PC-3 (cell line): ENCODE results near the gene ST6GALNAC1. TPM values are rescaled to one million over a fixed set of nuclear protein-coding genes. Genes with fewer than 3 reads are reported as not detected.
A peak's percentile ranks its signal among the peaks of the same experiment; 100 is the strongest.

ENCODE experiments used
- ATAC-seq: fragments of 200-7000 bp; cut with Tn5 transposase; 2 replicates; pipeline ENCODE4 v1.9.1; 2020; ENCODE audit warnings: mild to moderate bottlenecking, moderate library complexity
- BruUV-seq: library from RNA; stranded (reverse); fragments of 400-500 nt; replicated peaks from 2 replicates; lab custom pipeline; 2021; lab: Mats Ljungman, UMichigan
- CTCF ChIA-PET: fragments of 300-600 bp; sonication (Branson Sonifier 250); formaldehyde crosslinking; loops from one replicate; lab custom pipeline; 2022; ENCODE audit warnings: antibody characterized with exemption; lab: Charles Lee
- POLR2A ChIA-PET: fragments of 300-600 bp; sonication (Branson Sonifier 250); formaldehyde crosslinking; loops from one replicate; lab custom pipeline; 2022; ENCODE audit warnings: antibody characterized with exemption; ENCODE audit not compliant: unreplicated experiment; lab: Charles Lee
- DNase-seq: peaks from one replicate; pipeline ENCODE4 v3.0.0-alpha.2; 2015
- H2AFZ ChIP-seq: fragments of 300-600 bp; sonication (generic); 2 replicates; pipeline ENCODE4 v1.6.0; 2016; ENCODE audit warnings: antibody characterized with exemption, low read length
- H3F3A ChIP-seq: fragments of 300-600 bp; sonication (generic); one replicate; pipeline ENCODE4 v1.6.0; 2017; ENCODE audit warnings: antibody characterized with exemption, low read length, control low read depth, mild to moderate bottlenecking; ENCODE audit not compliant: unreplicated experiment
- H3K27ac ChIP-seq: fragments of 300-600 bp; sonication (generic); 2 replicates; pipeline ENCODE4 v1.5.1; 2016; ENCODE audit warnings: mild to moderate bottlenecking, low read length
- H3K27me3 ChIP-seq: fragments of 300-600 bp; sonication (generic); 2 replicates; pipeline ENCODE4 v1.6.1; 2016; ENCODE audit warnings: low read length, mixed read lengths
- H3K36me3 ChIP-seq: fragments of 300-600 bp; sonication (generic); 2 replicates; pipeline ENCODE4 v1.6.1; 2016; ENCODE audit warnings: low read depth, mixed run types, low read length, mixed read lengths
- H3K4me1 ChIP-seq: fragments of 300-600 bp; sonication (generic); 2 replicates; pipeline ENCODE4 v1.5.1; 2016; ENCODE audit warnings: low read length; ENCODE audit not compliant: insufficient read depth
- H3K4me2 ChIP-seq: fragments of 300-600 bp; sonication (generic); 2 replicates; pipeline ENCODE4 v1.6.0; 2016; ENCODE audit warnings: low read length
- H3K4me3 ChIP-seq: fragments of 300-600 bp; sonication (generic); 2 replicates; pipeline ENCODE4 v1.5.1; 2016; ENCODE audit warnings: mild to moderate bottlenecking, low read length, mixed read lengths
- H3K79me2 ChIP-seq: fragments of 300-600 bp; sonication (generic); 2 replicates; pipeline ENCODE4 v1.6.1; 2017; ENCODE audit warnings: low read length, mixed read lengths
- H3K9ac ChIP-seq: fragments of 300-600 bp; sonication (generic); 2 replicates; pipeline ENCODE4 v1.6.0; 2016; ENCODE audit warnings: mild to moderate bottlenecking, low read length
- H3K9me2 ChIP-seq: fragments of 300-600 bp; sonication (generic); replicated peaks from 2 replicates; pipeline ENCODE4 v1.6.1; 2016; ENCODE audit warnings: mixed run types, low read length, mixed read lengths
- H3K9me3 ChIP-seq: fragments of 300-600 bp; sonication (generic); 2 replicates; pipeline ENCODE4 v1.6.1; 2016; ENCODE audit warnings: low read length, mixed read lengths
- H4K20me1 ChIP-seq: fragments of 300-600 bp; sonication (generic); 2 replicates; pipeline ENCODE4 v1.6.1; 2016; ENCODE audit warnings: low read length, mixed read lengths
- EZH2 ChIP-seq: fragments of 300-600 bp; sonication (generic); IDR thresholded peaks from one replicate; pipeline ENCODE4 v1.6.1; 2017; ENCODE audit warnings: antibody characterized with exemption, mild to moderate bottlenecking, low read length; ENCODE audit not compliant: unreplicated experiment
- EZH2phosphoT487 ChIP-seq: fragments of 300-600 bp; sonication (generic); IDR thresholded peaks from 2 replicates; pipeline ENCODE4 v1.6.1; 2018; ENCODE audit warnings: mild to moderate bottlenecking, antibody characterized with exemption, low read length, borderline replicate concordance
- intact Hi-C: fragments of 100-400 bp; cut with micrococcal nuclease; formaldehyde crosslinking; loops from 2 replicates; pipeline ENCODE4 v1.9.0; 2023
- total RNA-seq: library from RNA; depleted of rRNA; stranded (reverse); fragments of >200 nt; gene quantifications from 2 replicates; pipeline ENCODE4 v1.2.3, GENCODE V29; 2014
- TF ChIP-seq, protein P1 (sequence below): fragments of 300-600 bp; sonication (generic); conservative IDR thresholded peaks from 2 replicates; pipeline ENCODE4 v1.5.1; 2017; ENCODE audit warnings: antibody characterized with exemption, low read depth, mild to moderate bottlenecking, low read length

The ST6GALNAC1 gene
- total RNA-seq, 1 experiment from 2014 or later: 4.1 TPM

DNA sequence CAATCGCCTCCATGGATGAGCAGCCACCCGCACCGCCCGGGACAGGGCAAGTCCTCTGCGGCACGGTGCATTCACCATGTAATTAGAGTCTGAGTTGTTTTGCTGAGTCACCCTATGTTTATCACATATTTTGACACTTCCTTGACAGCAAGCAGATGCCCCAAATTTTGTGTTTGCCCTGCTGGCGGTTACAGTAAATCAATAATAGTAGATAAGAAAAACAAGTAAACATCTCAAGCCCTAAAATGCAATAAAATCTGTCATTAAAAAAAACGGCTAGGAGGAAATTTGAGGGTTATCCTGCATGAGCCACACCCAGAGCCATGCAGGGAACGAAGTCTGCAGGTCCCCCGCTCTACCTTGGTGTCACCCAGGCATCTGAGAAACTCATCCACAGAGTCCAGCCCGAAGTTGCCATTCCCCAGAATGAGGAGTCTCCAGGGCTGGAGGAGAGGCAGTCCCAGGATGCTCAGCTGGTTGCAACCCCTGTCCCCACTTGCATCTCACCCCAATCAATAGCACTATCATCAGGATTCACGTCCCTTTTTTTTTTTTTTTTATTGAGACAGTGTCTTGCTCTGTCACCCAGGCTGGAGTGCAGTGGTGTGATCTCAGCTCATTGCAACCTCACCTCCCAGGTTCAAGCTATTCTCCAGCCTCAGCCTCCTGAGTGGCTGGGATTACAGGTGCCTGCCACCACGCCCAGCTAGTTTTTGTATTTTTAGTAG lies 16.5 kb upstream of the ST6GALNAC1 start:
- no TSS peak for BruUV-seq
- intact Hi-C loops: no loop called here
- no peak overlapping the region; the same call in 1 of the 2 replicates for H3K4me3 ChIP-seq
- no peaks in the 10 kb centered on the region for H3K9me3 ChIP-seq
- ChIA-PET CTCF (interaction anchor here (0.7 kb wide), 1 partner anchor 21 kb away, joined by 4 read pairs; no protein-coding TSS in a partner anchor), POLR2A (no interaction called here)
- H3K9me2 ChIP-seq: no peaks in the 10 kb centered on the region
- H2AFZ ChIP-seq: peak overlapping the region; percentile 77
- TF ChIP-seq EZH2: no peak
- TF ChIP-seq, protein P1, sequence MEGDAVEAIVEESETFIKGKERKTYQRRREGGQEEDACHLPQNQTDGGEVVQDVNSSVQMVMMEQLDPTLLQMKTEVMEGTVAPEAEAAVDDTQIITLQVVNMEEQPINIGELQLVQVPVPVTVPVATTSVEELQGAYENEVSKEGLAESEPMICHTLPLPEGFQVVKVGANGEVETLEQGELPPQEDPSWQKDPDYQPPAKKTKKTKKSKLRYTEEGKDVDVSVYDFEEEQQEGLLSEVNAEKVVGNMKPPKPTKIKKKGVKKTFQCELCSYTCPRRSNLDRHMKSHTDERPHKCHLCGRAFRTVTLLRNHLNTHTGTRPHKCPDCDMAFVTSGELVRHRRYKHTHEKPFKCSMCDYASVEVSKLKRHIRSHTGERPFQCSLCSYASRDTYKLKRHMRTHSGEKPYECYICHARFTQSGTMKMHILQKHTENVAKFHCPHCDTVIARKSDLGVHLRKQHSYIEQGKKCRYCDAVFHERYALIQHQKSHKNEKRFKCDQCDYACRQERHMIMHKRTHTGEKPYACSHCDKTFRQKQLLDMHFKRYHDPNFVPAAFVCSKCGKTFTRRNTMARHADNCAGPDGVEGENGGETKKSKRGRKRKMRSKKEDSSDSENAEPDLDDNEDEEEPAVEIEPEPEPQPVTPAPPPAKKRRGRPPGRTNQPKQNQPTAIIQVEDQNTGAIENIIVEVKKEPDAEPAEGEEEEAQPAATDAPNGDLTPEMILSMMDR: no peak
- TF ChIP-seq EZH2phosphoT487: no peak
- ATAC-seq (peak; percentile 90), DNase-seq (peak; percentile 50)
- H3K36me3 ChIP-seq: no peaks in the 10 kb centered on the region
- no peaks in the 10 kb centered on the region for H3K27me3 ChIP-seq
- peaks cover 12% of the 10 kb centered on the region for H3K4me1 ChIP-seq
- H3K4me2 ChIP-seq: peak overlapping the region; percentile 58
- no peaks in the 10 kb centered on the region for H3K79me2 ChIP-seq
- no peak overlapping the region for H3K9ac ChIP-seq
- no peak overlapping the region for H3K27ac ChIP-seq
- no peaks in the 10 kb centered on the region for H4K20me1 ChIP-seq
- H3F3A ChIP-seq: no peaks in the 10 kb centered on the region

GRCh38 chr17:76658242-76658662 lies 14.7 kb upstream of the ST6GALNAC1 start:
- no peak for DNase-seq
- Histone ChIP-seq H3K27ac (no peak overlapping the region), H3K36me3 (no peaks in the 10 kb centered on the region), H3K79me2 (no peaks in the 10 kb centered on the region), H3K4me3 (no peak overlapping the region), H3K9me2 (no peaks in the 10 kb centered on the region), H3K9ac (no peak overlapping the region), H2AFZ (no peak overlapping the region), H3K9me3 (no peaks in the 10 kb centered on the region), H3K27me3 (no peaks in the 10 kb centered on the region), H3K4me2 (no peak overlapping the region), H3K4me1 (peaks cover 12% of the 10 kb centered on the region), H3F3A (no peaks in the 10 kb centered on the region), H4K20me1 (no peaks in the 10 kb centered on the region)
- TF ChIP-seq, protein P1: no peak
- TF ChIP-seq EZH2phosphoT487 (no peak), EZH2 (no peak)
- ATAC-seq: no peak
- CTCF ChIA-PET: no interaction called here
- POLR2A ChIA-PET: interaction anchor here (0.5 kb wide), 1 partner anchor 96 kb away, joined by 4 read pairs; no protein-coding TSS in a partner anchor
- BruUV-seq: no TSS peak
- intact Hi-C loops: no loop called here
